ENCODE data around the gene FAM222B.
A peak's percentile ranks its signal among the peaks of the same experiment; 100 is the strongest.

DNA sequence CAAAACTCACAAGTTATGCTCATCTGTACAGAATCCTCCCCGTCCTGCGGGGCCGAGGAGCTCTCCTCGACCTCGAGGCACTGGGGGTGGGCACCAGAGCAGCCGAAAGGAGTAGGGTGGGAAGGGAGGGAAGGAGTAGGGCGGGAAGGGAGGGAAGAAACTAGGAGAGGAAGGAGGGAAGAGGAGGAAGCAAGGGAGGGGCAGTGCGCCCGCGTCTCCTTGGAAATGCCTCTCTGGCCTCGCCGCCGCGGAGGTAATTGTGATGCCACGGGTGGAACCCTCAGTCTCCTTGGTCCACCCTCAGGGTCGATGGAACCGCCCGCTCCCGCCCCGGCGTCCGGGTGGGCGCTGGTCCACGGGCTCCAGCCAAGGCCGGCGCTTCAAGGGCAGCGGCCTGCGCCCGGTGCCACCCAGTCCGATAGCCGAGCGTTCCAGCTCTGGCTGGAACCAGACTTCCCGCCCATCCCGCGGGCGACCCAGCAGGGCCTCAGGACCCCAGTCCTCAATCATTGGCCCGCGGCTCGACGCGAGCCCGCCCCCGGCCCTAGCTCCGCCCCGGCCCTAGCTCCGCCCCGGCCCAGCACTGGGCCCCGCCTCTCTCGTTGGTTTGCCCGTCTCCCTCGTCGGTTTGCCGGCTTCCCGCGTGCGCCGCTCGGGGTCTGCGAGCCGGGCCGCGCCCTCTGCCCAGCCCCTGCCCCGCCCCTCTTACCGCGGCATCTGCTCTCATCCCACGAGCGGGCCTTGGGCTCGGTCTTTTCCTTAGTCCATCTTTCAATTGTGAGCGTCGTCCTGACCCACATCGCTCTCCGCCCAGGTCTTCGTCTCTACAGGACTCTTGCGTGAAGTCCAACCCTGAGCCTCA is 131.5 kb downstream of the FAM222B start:
- TF ChIP-seq HIVEP1 (CRISPR knock-in tag; IDR thresholded peaks at IDR 0.05) (0 out of 2 replicates have a peak, but pooled peaks have one; percentile 38), ARID3A (IDR thresholded peaks at IDR 0.05; ENCODE audit: borderline replicate concordance, low read depth, low read length) (no peak), SETDB1 (IDR thresholded peaks at IDR 0.05; ENCODE audit: low read length) (no peak), LEF1 (IDR thresholded peaks at IDR 0.05) (no peak), ZFP1 (CRISPR knock-in tag; IDR thresholded peaks at IDR 0.05) (no peak), CBX5 (IDR thresholded peaks at IDR 0.05; ENCODE audit: borderline replicate concordance, low read depth) (no peak; the same call in 1 of the 2 replicates), POLR2AphosphoS5 (IDR thresholded peaks at IDR 0.05; ENCODE audit: control insufficient read depth, insufficient read depth, low read depth, low read length) (peak; percentile 78), ETV1 (tag; conservative IDR thresholded peaks at IDR 0.05; ENCODE audit: low read depth) (no peak), ESRRA (IDR thresholded peaks at IDR 0.05; ENCODE audit: borderline replicate concordance, low read depth) (0 out of 2 replicates have a peak, but pooled peaks have one; percentile 36), RAD21 (CRISPR knock-in tag; conservative IDR thresholded peaks at IDR 0.05 in 1 of 2, IDR thresholded peaks at IDR 0.05 in 1 of 2) (no peak), HNRNPH1 (optimal IDR thresholded peaks at IDR 0.05; ENCODE audit: low read depth, low read length) (no peak), SRF (CRISPR knock-in tag; IDR thresholded peaks at IDR 0.05) (peak in 1 of 2 experiments; percentile 10; a peak in 1 of 4 replicates)
- TF ChIP-seq, protein P1, sequence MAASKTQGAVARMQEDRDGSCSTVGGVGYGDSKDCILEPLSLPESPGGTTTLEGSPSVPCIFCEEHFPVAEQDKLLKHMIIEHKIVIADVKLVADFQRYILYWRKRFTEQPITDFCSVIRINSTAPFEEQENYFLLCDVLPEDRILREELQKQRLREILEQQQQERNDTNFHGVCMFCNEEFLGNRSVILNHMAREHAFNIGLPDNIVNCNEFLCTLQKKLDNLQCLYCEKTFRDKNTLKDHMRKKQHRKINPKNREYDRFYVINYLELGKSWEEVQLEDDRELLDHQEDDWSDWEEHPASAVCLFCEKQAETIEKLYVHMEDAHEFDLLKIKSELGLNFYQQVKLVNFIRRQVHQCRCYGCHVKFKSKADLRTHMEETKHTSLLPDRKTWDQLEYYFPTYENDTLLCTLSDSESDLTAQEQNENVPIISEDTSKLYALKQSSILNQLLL (CRISPR knock-in tag; IDR thresholded peaks at IDR 0.05; ENCODE audit: borderline replicate concordance), result no peak
- TF ChIP-seq, protein P2, sequence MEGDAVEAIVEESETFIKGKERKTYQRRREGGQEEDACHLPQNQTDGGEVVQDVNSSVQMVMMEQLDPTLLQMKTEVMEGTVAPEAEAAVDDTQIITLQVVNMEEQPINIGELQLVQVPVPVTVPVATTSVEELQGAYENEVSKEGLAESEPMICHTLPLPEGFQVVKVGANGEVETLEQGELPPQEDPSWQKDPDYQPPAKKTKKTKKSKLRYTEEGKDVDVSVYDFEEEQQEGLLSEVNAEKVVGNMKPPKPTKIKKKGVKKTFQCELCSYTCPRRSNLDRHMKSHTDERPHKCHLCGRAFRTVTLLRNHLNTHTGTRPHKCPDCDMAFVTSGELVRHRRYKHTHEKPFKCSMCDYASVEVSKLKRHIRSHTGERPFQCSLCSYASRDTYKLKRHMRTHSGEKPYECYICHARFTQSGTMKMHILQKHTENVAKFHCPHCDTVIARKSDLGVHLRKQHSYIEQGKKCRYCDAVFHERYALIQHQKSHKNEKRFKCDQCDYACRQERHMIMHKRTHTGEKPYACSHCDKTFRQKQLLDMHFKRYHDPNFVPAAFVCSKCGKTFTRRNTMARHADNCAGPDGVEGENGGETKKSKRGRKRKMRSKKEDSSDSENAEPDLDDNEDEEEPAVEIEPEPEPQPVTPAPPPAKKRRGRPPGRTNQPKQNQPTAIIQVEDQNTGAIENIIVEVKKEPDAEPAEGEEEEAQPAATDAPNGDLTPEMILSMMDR (IDR thresholded peaks at IDR 0.05 in 2 of 3, conservative IDR thresholded peaks at IDR 0.05 in 1 of 3; ENCODE audit: insufficient read depth in 2 of 3, low read depth in 1 of 3, low read length in 3 of 3), result no peak

Measured in K562 (cell line).